ENCODE results near the gene DIP2B. TPM values are rescaled to one million over a fixed set of nuclear protein-coding genes. Genes with fewer than 3 reads are reported as not detected.
"Not testable (repeated sequence)": the region's sequence is repeated elsewhere in the genome, so short reads cannot be mapped to it uniquely, and the experiment has no call there.

The DIP2B gene
- total RNA-seq, 1 experiment from 2014 or later: 30.2 TPM

DNA sequence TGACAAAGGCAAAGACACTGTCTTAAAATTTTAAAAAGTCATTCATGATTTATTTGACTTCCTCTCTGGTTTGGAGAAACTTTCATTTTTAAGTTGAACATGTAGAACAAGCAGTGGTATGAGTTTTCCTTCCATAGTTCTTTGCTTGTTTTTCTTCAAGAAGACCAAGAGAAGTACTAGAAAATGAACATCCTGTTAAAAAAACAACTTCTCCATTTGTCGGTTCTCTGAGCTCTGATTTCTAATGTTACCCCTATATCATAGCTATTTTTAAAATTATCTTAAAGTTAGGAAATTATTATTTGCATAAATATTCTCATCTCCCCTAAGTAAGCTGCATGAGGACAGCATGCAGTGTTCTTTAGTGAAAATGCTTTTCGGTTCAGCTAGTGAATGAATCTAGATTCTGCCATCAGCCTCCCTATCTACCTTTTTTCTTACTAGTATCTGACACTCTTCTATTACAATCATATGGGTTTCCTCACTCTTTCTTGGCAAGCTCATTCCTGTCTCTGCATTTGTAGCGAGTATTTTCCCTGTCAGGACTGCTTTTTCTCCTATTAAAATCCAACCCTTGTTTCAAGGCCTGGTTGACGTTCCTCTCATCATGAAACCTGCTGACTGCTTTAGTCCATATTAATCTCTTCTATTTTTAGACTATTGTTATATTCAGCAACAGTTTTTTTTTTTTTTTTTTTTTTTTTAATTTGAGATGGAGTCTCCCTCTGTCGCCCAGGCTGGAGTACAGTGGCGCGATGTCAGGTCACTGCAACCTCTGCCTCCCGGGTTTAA, 15.8 kb downstream of the DIP2B start:
- ChIA-PET CTCF (interaction anchor here (0.7 kb wide), 1 partner anchor 322 kb away, joined by 7 read pairs; no protein-coding TSS in a partner anchor), POLR2A (interaction anchor here (0.6 to 0.8 kb wide), 3 partner anchors 9 to 14 kb away, joined by 4 to 10 read pairs (median 9); no protein-coding TSS in a partner anchor)
- ATAC-seq (no peak), DNase-seq (ENCODE audit: low read depth, low spot score) (no peak)
- Histone ChIP-seq H3K9me3 (ENCODE audit: control insufficient read depth, insufficient read depth, low read depth, low read length) (no peaks in the 10 kb centered on the region), H3K36me3 (ENCODE audit: control insufficient read depth, insufficient read depth, low read length) (no peaks in the 10 kb centered on the region), H3K4me1 (ENCODE audit: control insufficient read depth, insufficient read depth, low read length) (peaks cover 12% of the 10 kb centered on the region), H3K27ac (ENCODE audit: low read length) (no peak overlapping the region), H3K27me3 (ENCODE audit: control insufficient read depth, insufficient read depth, low read length) (no peaks in the 10 kb centered on the region), H3K4me3 (ENCODE audit: low read depth in 2 of 2, low read length in 2 of 2) (no peak overlapping the region)
- in situ Hi-C loops (cut with HindIII; ENCODE audit: low pct_unique_long_range_greater_than_20kb, low sequenced_read_pairs): no loop called here
- TF ChIP-seq, protein P1, sequence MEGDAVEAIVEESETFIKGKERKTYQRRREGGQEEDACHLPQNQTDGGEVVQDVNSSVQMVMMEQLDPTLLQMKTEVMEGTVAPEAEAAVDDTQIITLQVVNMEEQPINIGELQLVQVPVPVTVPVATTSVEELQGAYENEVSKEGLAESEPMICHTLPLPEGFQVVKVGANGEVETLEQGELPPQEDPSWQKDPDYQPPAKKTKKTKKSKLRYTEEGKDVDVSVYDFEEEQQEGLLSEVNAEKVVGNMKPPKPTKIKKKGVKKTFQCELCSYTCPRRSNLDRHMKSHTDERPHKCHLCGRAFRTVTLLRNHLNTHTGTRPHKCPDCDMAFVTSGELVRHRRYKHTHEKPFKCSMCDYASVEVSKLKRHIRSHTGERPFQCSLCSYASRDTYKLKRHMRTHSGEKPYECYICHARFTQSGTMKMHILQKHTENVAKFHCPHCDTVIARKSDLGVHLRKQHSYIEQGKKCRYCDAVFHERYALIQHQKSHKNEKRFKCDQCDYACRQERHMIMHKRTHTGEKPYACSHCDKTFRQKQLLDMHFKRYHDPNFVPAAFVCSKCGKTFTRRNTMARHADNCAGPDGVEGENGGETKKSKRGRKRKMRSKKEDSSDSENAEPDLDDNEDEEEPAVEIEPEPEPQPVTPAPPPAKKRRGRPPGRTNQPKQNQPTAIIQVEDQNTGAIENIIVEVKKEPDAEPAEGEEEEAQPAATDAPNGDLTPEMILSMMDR (IDR thresholded peaks at IDR 0.05): no peak
- TF ChIP-seq SIN3A (IDR thresholded peaks at IDR 0.05; ENCODE audit: borderline replicate concordance, insufficient read depth, low read depth, low read length) (no peak), POLR2AphosphoS5 (IDR thresholded peaks at IDR 0.05; ENCODE audit: low read depth, low read length) (no peak), TCF7L2 (IDR thresholded peaks at IDR 0.05; ENCODE audit: low read depth, low read length) (no peak)
- TF ChIP-seq, protein P2, sequence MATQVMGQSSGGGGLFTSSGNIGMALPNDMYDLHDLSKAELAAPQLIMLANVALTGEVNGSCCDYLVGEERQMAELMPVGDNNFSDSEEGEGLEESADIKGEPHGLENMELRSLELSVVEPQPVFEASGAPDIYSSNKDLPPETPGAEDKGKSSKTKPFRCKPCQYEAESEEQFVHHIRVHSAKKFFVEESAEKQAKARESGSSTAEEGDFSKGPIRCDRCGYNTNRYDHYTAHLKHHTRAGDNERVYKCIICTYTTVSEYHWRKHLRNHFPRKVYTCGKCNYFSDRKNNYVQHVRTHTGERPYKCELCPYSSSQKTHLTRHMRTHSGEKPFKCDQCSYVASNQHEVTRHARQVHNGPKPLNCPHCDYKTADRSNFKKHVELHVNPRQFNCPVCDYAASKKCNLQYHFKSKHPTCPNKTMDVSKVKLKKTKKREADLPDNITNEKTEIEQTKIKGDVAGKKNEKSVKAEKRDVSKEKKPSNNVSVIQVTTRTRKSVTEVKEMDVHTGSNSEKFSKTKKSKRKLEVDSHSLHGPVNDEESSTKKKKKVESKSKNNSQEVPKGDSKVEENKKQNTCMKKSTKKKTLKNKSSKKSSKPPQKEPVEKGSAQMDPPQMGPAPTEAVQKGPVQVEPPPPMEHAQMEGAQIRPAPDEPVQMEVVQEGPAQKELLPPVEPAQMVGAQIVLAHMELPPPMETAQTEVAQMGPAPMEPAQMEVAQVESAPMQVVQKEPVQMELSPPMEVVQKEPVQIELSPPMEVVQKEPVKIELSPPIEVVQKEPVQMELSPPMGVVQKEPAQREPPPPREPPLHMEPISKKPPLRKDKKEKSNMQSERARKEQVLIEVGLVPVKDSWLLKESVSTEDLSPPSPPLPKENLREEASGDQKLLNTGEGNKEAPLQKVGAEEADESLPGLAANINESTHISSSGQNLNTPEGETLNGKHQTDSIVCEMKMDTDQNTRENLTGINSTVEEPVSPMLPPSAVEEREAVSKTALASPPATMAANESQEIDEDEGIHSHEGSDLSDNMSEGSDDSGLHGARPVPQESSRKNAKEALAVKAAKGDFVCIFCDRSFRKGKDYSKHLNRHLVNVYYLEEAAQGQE (IDR thresholded peaks at IDR 0.05; ENCODE audit: insufficient read depth in 1 of 2, low read depth in 2 of 2, low read length in 1 of 2): no peak
- BruUV-seq (replicated peaks): no TSS peak
- intact Hi-C loops (cut with micrococcal nuclease; ENCODE audit: unreplicated experiment): no loop called here

DNA sequence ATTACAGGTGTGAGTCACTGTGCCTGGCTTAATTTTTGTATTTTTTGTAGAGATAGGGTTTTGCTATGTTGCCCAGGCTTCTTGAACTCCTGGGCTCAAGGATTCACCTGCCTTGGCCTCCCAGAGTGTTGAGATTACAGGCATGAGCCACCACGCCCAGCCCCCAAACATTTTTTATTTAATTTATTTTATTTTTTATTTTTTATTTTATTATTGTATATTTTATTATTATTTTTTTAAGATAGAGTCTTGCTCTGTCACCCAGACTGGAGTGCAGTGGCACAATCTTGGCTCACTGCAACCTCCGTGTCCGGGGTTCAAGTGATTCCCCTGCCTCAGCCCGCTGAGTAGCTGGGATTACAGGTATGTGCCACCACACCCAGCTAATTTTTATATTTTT, 17.0 kb downstream of the DIP2B start:
- POLR2A ChIA-PET: interaction anchor here (0.6 kb wide), 2 partner anchors 17 to 496 kb away, joined by 7 to 13 read pairs; partner anchors contain the start of gene RACGAP1

DNA sequence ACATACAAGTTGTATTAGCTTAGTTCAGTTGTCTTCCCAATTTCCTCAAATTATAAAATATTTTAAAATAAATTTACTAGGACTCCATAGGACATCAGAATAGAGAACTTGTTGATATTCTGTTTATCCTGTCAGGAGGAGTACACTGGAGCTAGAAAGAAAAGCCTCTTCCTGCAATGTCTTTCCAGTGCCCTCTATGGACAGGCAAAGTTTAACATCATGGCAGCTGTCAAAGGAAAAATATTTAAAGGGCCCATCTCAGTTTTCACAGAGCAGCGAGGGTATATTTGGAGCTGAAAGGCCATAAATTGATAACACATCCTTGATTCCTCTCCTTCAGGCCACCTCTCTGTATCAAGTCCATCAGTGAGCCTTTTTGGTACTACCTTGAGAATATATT, 19.0 kb downstream of the DIP2B start:
- H3K27me3 ChIP-seq (ENCODE audit: control insufficient read depth, insufficient read depth, low read length): no peaks in the 10 kb centered on the region
- no peaks in the 10 kb centered on the region for H3K9me3 ChIP-seq (ENCODE audit: control insufficient read depth, insufficient read depth, low read depth, low read length)
- in situ Hi-C loops (cut with HindIII; ENCODE audit: low pct_unique_long_range_greater_than_20kb, low sequenced_read_pairs): no loop called here
- H3K36me3 ChIP-seq (ENCODE audit: control insufficient read depth, insufficient read depth, low read length): no peaks in the 10 kb centered on the region
- TF ChIP-seq POLR2AphosphoS5 (IDR thresholded peaks at IDR 0.05; ENCODE audit: low read depth, low read length) (no peak), SIN3A (IDR thresholded peaks at IDR 0.05; ENCODE audit: borderline replicate concordance, insufficient read depth, low read depth, low read length) (no peak), TCF7L2 (IDR thresholded peaks at IDR 0.05; ENCODE audit: low read depth, low read length) (no peak)
- TF ChIP-seq, protein P2 (IDR thresholded peaks at IDR 0.05; ENCODE audit: insufficient read depth in 1 of 2, low read depth in 2 of 2, low read length in 1 of 2): no peak
- TF ChIP-seq, protein P1 (IDR thresholded peaks at IDR 0.05): no peak
- H3K27ac ChIP-seq (ENCODE audit: low read length): no peak overlapping the region
- peaks cover 6% of the 10 kb centered on the region; the same call in 1 of the 2 replicates for H3K4me1 ChIP-seq (ENCODE audit: control insufficient read depth, insufficient read depth, low read length)
- ChIA-PET POLR2A (no interaction called here), CTCF (no interaction called here)
- no peak for ATAC-seq
- H3K4me3 ChIP-seq (ENCODE audit: low read depth in 2 of 2, low read length in 2 of 2): no peak overlapping the region
- intact Hi-C loops (cut with micrococcal nuclease; ENCODE audit: unreplicated experiment): no loop called here
- DNase-seq (ENCODE audit: low read depth, low spot score): no peak
- BruUV-seq (replicated peaks): TSS peak; percentile 3

More for the DNA sequence above, 17.0 kb downstream of the DIP2B start:
- H3K4me1 ChIP-seq (ENCODE audit: control insufficient read depth, insufficient read depth, low read length): peaks cover 12% of the 10 kb centered on the region
- ATAC-seq; H3K27ac ChIP-seq (ENCODE audit: low read length); DNase-seq (ENCODE audit: low read depth, low spot score); CTCF ChIA-PET; H3K27me3 ChIP-seq (ENCODE audit: control insufficient read depth, insufficient read depth, low read length); H3K9me3 ChIP-seq (ENCODE audit: control insufficient read depth, insufficient read depth, low read depth, low read length); H3K36me3 ChIP-seq (ENCODE audit: control insufficient read depth, insufficient read depth, low read length); in situ Hi-C loops (cut with HindIII; ENCODE audit: low pct_unique_long_range_greater_than_20kb, low sequenced_read_pairs); intact Hi-C loops (cut with micrococcal nuclease; ENCODE audit: unreplicated experiment); BruUV-seq (replicated peaks); H3K4me3 ChIP-seq (ENCODE audit: low read depth in 2 of 2, low read length in 2 of 2): not testable (repeated sequence)

Data from Panc1 (cell line).